ENCODE measurements around the gene NCAM1. TPM values are rescaled to one million over a fixed set of nuclear protein-coding genes. Genes with fewer than 3 reads are reported as not detected.
A peak's percentile ranks its signal among the peaks of the same experiment; 100 is the strongest.

Gene NCAM1
- total and polyA plus RNA-seq, 12 donors: 38.7 to 181 (median 111) TPM

GRCh38 chr11:113133071-113133470, 171.9 kb downstream of the NCAM1 start:
- no peak overlapping the region for H3K4me3 ChIP-seq
- H3K4me1 ChIP-seq (replicated peaks in 1 of 2): peaks cover 4 to 26% of the 10 kb centered on the region in 2 donors
- WGBS, 4 donors: 43 to 49% (median 45%) methylated on average over 4 of the region's 4 CpGs
- H3K27me3 ChIP-seq: no peaks in the 10 kb centered on the region
- intact Hi-C loops (cut with DNase I): no loop called here
- peak overlapping the region in 4 of 5 donors; percentile 37 to 64 (median 56) for H3K27ac ChIP-seq
- no peak for DNase-seq
- no peaks in the 10 kb centered on the region for H3K9me3 ChIP-seq (replicated peaks in 1 of 3)
- no peak for TF ChIP-seq CTCF (IDR thresholded peaks at IDR 0.05)
- no peak for TF ChIP-seq POLR2A (IDR thresholded peaks at IDR 0.05)
- no peaks in the 10 kb centered on the region for H3K36me3 ChIP-seq (replicated peaks in 1 of 2)

- no peak for TF ChIP-seq CTCF (IDR thresholded peaks at IDR 0.05)
- no peak for TF ChIP-seq POLR2A (IDR thresholded peaks at IDR 0.05)
- Histone ChIP-seq H3K9me3 (replicated peaks in 1 of 3) (no peaks in the 10 kb centered on the region), H3K4me3 (no peak overlapping the region), H3K36me3 (replicated peaks in 1 of 2) (no peaks in the 10 kb centered on the region), H3K27ac (no peak overlapping the region), H3K4me1 (replicated peaks in 1 of 2) (peaks cover 4 to 32% of the 10 kb centered on the region in 2 donors), H3K27me3 (no peaks in the 10 kb centered on the region)
- intact Hi-C loops (cut with DNase I): no loop called here
- no peak for DNase-seq
- 84 to 94% (median 91%) methylated on average over 5 of the region's 5 CpGs for WGBS, 4 donors
Observed at GRCh38 chr11:113134626-113135025, 173.4 kb downstream of the NCAM1 start.

GRCh38 chr11:113137713-113138529, 176.7 kb downstream of the NCAM1 start:
- intact Hi-C loops (cut with DNase I): no loop called here

GRCh38 chr11:113138731-113139130, 177.5 kb downstream of the NCAM1 start:
- no peak for TF ChIP-seq POLR2A (IDR thresholded peaks at IDR 0.05)
- no peak for TF ChIP-seq CTCF (IDR thresholded peaks at IDR 0.05)
- WGBS, 4 donors: 59 to 75% (median 71%) methylated on average over 4 of the region's 4 CpGs
- DNase-seq: no peak

More at GRCh38 chr11:113137713-113138529, 176.7 kb downstream of the NCAM1 start:
- Histone ChIP-seq H3K36me3 (replicated peaks in 1 of 2) (no peaks in the 10 kb centered on the region), H3K27me3 (no peaks in the 10 kb centered on the region), H3K27ac (no peak overlapping the region), H3K4me3 (no peak overlapping the region), H3K9me3 (replicated peaks in 1 of 3) (no peaks in the 10 kb centered on the region), H3K4me1 (replicated peaks in 1 of 2) (peaks cover 4 to 13% of the 10 kb centered on the region in 2 donors)
- TF ChIP-seq POLR2A (IDR thresholded peaks at IDR 0.05): no peak
- TF ChIP-seq CTCF (IDR thresholded peaks at IDR 0.05): no peak
- 72 to 83% (median 74%) methylated on average over 15 of the region's 15 CpGs for whole genome bisulfite sequencing, 4 donors
- DNase-seq: no peak

More at GRCh38 chr11:113138731-113139130, 177.5 kb downstream of the NCAM1 start:
- Histone ChIP-seq H3K4me1 (replicated peaks in 1 of 2) (peaks cover 0 to 9% of the 10 kb centered on the region in 2 donors), H3K36me3 (replicated peaks in 1 of 2) (no peaks in the 10 kb centered on the region), H3K27me3 (no peaks in the 10 kb centered on the region), H3K27ac (no peak overlapping the region), H3K4me3 (no peak overlapping the region), H3K9me3 (replicated peaks in 1 of 3) (no peaks in the 10 kb centered on the region)
- intact Hi-C loops (cut with DNase I): no loop called here
